Measurements from ENCODE around the gene ARID5A. TPM values are rescaled to one million over a fixed set of nuclear protein-coding genes. Genes with fewer than 3 reads are reported as not detected.

The ARID5A gene
- polyA plus RNA-seq, 1 donor from 2014 or later: not detected

GRCh38 chr2:96530474-96531357, 5.8 kb upstream of the ARID5A start:
- Histone ChIP-seq H4K20me1 (ENCODE audit: insufficient read depth) (no peaks in the 10 kb centered on the region), H3K9me2 (ENCODE audit: insufficient read depth, low read length) (no peaks in the 10 kb centered on the region), H3K4me2 (ENCODE audit: low read length) (no peak overlapping the region), H3K9me3 (ENCODE audit: low read length) (no peaks in the 10 kb centered on the region), H2AFZ (ENCODE audit: low read depth, low read length) (no peak overlapping the region), H3K27ac (ENCODE audit: low read length) (no peak overlapping the region), H3K9ac (ENCODE audit: low read length) (no peak overlapping the region), H3K79me2 (replicated peaks; ENCODE audit: insufficient read depth, low read length) (no peaks in the 10 kb centered on the region), H3K4me3 (ENCODE audit: low read length) (no peak overlapping the region), H3K36me3 (ENCODE audit: insufficient read depth, low read length) (no peaks in the 10 kb centered on the region), H3F3A (ENCODE audit: insufficient read depth, low read length, poor library complexity, severe bottlenecking) (no peaks in the 10 kb centered on the region), H3K27me3 (ENCODE audit: insufficient read depth, low read depth, low read length) (peaks cover 28% of the 10 kb centered on the region)
- TF ChIP-seq EP300 (conservative IDR thresholded peaks at IDR 0.05; ENCODE audit: poor library complexity, severe bottlenecking) (no peak), RAD21 (conservative IDR thresholded peaks at IDR 0.05) (no peak), TAF1 (IDR thresholded peaks at IDR 0.05; ENCODE audit: low read depth) (no peak)

GRCh38 chr2:96531366-96531765, 5.2 kb upstream of the ARID5A start:
- no peaks in the 10 kb centered on the region for H3K9me2 ChIP-seq (ENCODE audit: insufficient read depth, low read length)
- H3K9ac ChIP-seq (ENCODE audit: low read length): no peak overlapping the region
- H3K9me3 ChIP-seq (ENCODE audit: low read length): no peaks in the 10 kb centered on the region
- no peak overlapping the region for H3K27ac ChIP-seq (ENCODE audit: low read length)
- H3K36me3 ChIP-seq (ENCODE audit: insufficient read depth, low read length): no peaks in the 10 kb centered on the region
- no peaks in the 10 kb centered on the region for H3K79me2 ChIP-seq (replicated peaks; ENCODE audit: insufficient read depth, low read length)
- no peak overlapping the region for H3K4me2 ChIP-seq (ENCODE audit: low read length)
- TF ChIP-seq MXI1 (conservative IDR thresholded peaks at IDR 0.05; ENCODE audit: poor library complexity, severe bottlenecking): no peak
- TF ChIP-seq POLR2AphosphoS5 (IDR thresholded peaks at IDR 0.05): no peak
- TF ChIP-seq TAF1 (IDR thresholded peaks at IDR 0.05; ENCODE audit: low read depth): no peak
- TF ChIP-seq EP300 (conservative IDR thresholded peaks at IDR 0.05; ENCODE audit: poor library complexity, severe bottlenecking): no peak
- TF ChIP-seq EZH2 (IDR thresholded peaks at IDR 0.05; ENCODE audit: borderline replicate concordance, insufficient read depth, low read length, poor library complexity, severe bottlenecking): no peak
- no peak for TF ChIP-seq CTCF (IDR thresholded peaks at IDR 0.05; ENCODE audit: poor library complexity, severe bottlenecking)
- no peak for TF ChIP-seq SMC3 (conservative IDR thresholded peaks at IDR 0.05; ENCODE audit: poor library complexity)
- TF ChIP-seq RAD21 (conservative IDR thresholded peaks at IDR 0.05): no peak
- no peak for TF ChIP-seq REST (IDR thresholded peaks at IDR 0.05; ENCODE audit: borderline replicate concordance)
- no peaks in the 10 kb centered on the region for H3F3A ChIP-seq (ENCODE audit: insufficient read depth, low read length, poor library complexity, severe bottlenecking)
- no peaks in the 10 kb centered on the region for H4K20me1 ChIP-seq (ENCODE audit: insufficient read depth)
- H2AFZ ChIP-seq (ENCODE audit: low read depth, low read length): no peak overlapping the region
- H3K27me3 ChIP-seq (ENCODE audit: insufficient read depth, low read depth, low read length): peaks cover 27% of the 10 kb centered on the region
- H3K4me3 ChIP-seq (ENCODE audit: low read length): no peak overlapping the region
